Epithelial cell of proximal tubule (primary cell): ENCODE data around the gene EPB42. TPM values are rescaled to one million over a fixed set of nuclear protein-coding genes. Genes with fewer than 3 reads are reported as not detected.
"Not testable (repeated sequence)": the region's sequence is repeated elsewhere in the genome, so short reads cannot be mapped to it uniquely, and the experiment has no call there.

Experiments
- DNase-seq: peaks from one replicate; pipeline ENCODE4 v3.0.0-alpha.2; 2011; ENCODE audit warnings: low read depth
- H3K4me3 ChIP-seq: 2 replicates; pipeline ENCODE4 v1.5.1; 2011; ENCODE audit warnings: low read depth, mild to moderate bottlenecking, low read length
- CTCF ChIP-seq: conservative IDR thresholded peaks from 2 replicates; pipeline ENCODE4 v1.5.1; 2012; ENCODE audit warnings: low read depth, mild to moderate bottlenecking, low read length
- total RNA-seq: library from RNA; depleted of rRNA; stranded (reverse); fragments of >200 nt; gene quantifications from 2 replicates; pipeline ENCODE4 v1.2.3, GENCODE V29; 2015

The EPB42 gene
- total RNA-seq, 1 donor from 2014 or later = not detected

DNA sequence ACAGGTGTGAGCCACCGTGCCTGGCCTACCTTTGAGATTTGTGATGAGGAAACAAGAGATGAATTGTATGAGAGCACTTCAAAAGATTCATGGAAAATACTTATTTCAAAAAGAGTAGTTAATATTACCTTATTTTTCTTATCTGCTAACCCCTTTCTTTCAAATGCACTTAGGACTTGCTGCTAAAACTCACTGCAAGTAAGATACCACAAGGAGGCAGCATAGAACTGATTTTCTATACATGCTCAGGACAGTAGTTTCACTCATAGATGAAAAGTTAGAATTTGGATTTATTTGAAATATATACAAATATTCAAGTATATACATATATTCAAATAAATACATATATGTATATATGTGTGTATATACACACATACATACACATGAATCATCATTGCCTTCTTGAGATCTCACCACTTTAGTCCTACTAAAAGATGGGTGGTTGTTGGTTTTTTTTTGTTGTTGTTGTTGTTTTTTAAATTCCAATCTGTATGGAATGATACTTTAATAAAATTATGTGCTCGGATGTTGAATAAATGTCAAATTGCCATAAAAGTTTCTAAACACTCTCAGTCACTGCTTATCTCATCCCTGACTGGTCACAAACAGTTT lies 33.2 kb downstream of the EPB42 start:
- no peak overlapping the region for H3K4me3 ChIP-seq
- peak; percentile 75 for TF ChIP-seq CTCF
- DNase-seq = no peak

DNA sequence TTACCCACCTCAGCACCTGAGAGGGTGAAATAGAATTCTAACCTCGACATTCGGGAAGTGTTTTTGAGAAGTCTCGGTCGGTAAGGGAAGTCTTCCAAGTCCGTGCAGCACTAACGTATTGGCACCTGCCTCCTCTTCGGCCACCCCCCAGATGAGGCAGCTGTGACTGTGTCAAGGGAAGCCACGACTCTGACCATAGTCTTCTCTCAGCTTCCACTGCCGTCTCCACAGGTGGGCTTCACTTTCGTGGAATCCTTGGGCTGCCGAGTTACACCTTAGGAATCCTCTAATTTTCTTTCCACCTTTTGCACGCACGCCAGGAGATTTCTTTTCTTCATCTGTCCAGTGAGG lies 34.8 kb downstream of the EPB42 start:
- H3K4me3 ChIP-seq = peak overlapping the region; percentile 94
- no peak for DNase-seq
- TF ChIP-seq CTCF = no peak

GRCh38 chr15:43185157-43186002 lies 35.4 kb downstream of the EPB42 start, which contains the start of gene CCNDBP1:
CCNDBP1 (plus strand) TSS chr15:43185403; CDS start chr15:43185499, 96 bp downstream.
- DNase-seq = no peak
- H3K4me3 ChIP-seq = peak within 1 kb of the TSS; percentile 94
- TF ChIP-seq CTCF = peak; percentile 51

DNA sequence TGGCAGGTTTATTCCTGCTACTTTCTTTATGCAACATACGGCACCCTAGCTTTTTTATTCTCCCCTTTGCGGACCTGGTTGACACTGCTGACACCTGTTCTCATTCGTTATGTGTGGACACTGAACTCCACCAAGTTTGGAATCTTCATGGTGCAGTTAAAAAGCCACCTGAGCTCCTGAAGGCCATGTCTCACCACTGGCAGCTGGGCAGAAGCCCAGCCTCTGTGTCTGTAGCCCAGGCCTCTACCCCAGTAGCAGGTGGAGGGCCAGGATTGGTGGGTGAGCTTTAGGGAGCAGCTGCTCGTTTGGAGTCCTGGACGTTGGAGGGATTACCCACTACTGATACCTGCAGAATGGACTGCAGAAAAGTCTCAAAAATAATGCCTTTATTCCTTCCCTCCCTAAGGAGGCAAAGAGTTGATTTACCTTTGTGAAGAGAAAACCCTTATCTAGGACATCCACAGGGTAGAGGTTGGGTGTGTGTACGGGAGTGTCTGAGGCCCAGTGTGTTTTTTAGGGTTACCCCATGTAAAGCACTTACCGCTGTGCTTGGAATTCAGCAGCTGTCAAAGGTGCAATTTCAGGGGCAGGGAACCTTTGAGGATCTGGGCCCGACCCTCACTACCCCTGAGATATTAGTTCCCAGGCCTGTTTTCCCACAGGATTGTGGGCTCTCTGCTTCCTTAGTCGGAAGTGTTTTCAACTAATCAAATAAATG lies 36.3 kb downstream of the EPB42 start:
- H3K4me3 ChIP-seq = no peak overlapping the region
- DNase-seq = no peak
- no peak for TF ChIP-seq CTCF

GRCh38 chr15:43183270-43183669 lies 37.5 kb downstream of the EPB42 start:
- no peak overlapping the region for H3K4me3 ChIP-seq
- TF ChIP-seq CTCF = no peak
- no peak for DNase-seq

GRCh38 chr15:43177147-43177546 lies 43.7 kb downstream of the EPB42 start:
- DNase-seq, H3K4me3 ChIP-seq: not testable (repeated sequence)

DNA sequence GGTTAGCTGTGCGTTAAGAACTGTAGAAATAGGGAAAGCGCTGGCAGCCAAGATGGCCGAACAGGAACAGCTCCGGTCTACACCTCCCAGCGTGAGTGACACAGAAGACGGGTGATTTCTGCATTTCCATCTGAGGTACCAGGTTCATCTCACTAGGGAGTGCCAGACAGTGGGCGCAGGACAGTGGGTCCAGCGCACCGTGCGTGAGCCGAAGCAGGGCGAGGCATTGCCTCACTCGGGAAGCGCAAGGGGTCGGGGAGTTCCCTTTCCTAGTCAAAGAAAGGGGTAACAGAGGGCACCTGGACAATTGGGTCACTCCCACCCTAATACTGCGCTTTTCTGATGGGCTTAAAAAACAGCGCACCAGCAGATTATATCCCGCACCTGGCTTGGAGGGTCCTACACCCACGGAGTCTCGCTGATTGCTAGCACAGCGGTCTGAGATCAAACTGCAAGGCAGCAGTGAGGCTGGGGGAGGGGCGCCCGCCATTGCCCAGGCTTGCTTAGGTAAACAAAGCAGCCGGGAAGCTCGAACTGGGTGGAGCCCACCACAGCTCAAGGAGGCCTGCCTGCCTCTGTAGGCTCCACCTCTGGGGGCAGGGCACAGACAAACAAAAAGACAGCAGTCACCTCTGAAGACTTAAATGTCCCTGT lies 45.0 kb downstream of the EPB42 start:
- DNase-seq, H3K4me3 ChIP-seq: not testable (repeated sequence)
